HL-60/S4 treated with phorbol 12-myristate 13-acetate at 8.2 ng/mL for 4 days and 3 days (cell line): Measurements from ENCODE around the gene TSPAN5.
"Not testable (repeated sequence)": the region's sequence is repeated elsewhere in the genome, so short reads cannot be mapped to it uniquely, and the experiment has no call there.

ENCODE experiments used
- in situ Hi-C: fragments of 300-500 bp; cut with MboI; formaldehyde crosslinking; loops from 2 replicates; pipeline ENCODE4 v1.15.0; 2022; ENCODE audit warnings: low sequenced_read_pairs

Gene TSPAN5

GRCh38 chr4:98658287-98659105 is at the start of gene TSPAN5:
TSS of gene TSPAN5 (minus strand) at chr4:98658611.
- in situ Hi-C loops = no loop called here

- in situ Hi-C loops = no loop called here
Observed at GRCh38 chr4:98706935-98707334, 48.5 kb upstream of the TSPAN5 start.

- in situ Hi-C loops = no loop called here
Observed at GRCh38 chr4:98706200-98706813, 47.9 kb upstream of the TSPAN5 start.

DNA sequence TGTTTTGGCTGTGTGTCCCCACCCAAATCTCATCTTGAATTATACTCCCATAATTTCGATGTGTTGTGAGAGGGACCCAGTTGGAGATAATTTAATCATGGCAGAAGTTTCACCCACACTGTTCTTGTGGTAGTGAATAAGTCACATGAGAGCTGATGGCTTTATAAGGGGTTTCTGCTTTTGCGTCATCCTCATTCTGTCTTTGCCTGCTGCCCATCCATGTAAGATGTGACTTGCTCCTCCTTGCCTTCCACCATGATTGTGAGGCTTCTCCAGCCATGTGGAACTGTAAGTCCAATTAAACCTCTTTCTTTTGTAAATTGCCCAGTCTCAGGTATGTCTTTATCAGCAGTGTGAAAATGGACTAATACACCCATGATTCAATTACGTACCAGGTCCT is 47.2 kb upstream of the TSPAN5 start:
- in situ Hi-C loops = not testable (repeated sequence)

- in situ Hi-C loops = no loop called here
Observed at GRCh38 chr4:98700656-98701055, 42.2 kb upstream of the TSPAN5 start.

GRCh38 chr4:98694076-98694475 is 35.7 kb upstream of the TSPAN5 start:
- in situ Hi-C loops = no loop called here

DNA sequence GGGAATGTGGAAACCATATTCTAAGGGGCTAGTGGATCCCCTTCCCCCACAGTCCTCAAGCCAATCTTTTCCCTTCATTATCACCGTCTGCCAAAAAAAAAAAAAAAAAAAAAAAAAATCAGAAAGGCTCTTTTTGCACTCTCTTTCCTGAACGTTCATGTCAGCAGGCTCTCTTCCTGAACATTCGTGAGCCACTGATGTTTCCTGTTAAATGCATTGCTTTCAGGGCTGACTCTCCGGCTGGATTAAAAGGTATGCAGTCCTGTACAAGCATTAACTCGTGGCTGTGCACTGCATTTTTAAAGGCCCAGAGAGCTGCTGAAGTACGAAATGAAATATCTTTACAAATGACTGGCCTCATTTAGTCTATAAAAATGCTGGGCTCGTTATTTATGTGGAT is 34.0 kb upstream of the TSPAN5 start:
- in situ Hi-C loops = no loop called here

GRCh38 chr4:98691588-98691987 is 33.2 kb upstream of the TSPAN5 start:
- in situ Hi-C loops = no loop called here

DNA sequence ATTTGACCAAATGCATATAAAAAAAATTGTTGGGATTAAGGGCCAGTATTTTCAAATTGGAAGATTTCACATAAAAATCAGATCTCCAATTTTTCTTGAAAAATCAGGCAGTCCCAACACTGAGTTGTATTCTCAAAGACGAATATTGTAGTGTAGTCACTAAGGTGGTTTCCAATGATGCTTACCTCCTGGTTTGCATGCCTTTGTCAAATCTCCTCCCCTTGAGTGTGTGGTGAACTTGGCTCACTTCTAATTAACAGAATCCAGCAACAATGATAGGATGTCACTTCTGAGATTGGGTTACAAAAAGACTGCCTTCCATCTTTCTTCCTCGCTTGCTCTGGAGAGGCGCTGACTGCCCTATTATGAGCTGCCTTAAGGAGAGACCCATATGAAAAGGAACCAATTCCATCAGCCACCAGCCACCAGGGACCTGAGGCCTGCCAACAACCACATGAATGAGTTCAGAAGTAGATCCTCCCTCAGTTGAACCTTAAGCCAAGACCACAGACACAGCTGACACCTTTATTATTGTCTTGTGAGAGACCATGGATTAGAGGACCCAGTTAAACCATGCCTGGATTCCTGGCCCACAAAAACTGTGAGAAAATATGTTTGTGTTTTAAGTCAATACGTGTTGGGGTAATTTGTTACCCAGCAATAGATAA is 31.2 kb upstream of the TSPAN5 start:
- in situ Hi-C loops = no loop called here

DNA sequence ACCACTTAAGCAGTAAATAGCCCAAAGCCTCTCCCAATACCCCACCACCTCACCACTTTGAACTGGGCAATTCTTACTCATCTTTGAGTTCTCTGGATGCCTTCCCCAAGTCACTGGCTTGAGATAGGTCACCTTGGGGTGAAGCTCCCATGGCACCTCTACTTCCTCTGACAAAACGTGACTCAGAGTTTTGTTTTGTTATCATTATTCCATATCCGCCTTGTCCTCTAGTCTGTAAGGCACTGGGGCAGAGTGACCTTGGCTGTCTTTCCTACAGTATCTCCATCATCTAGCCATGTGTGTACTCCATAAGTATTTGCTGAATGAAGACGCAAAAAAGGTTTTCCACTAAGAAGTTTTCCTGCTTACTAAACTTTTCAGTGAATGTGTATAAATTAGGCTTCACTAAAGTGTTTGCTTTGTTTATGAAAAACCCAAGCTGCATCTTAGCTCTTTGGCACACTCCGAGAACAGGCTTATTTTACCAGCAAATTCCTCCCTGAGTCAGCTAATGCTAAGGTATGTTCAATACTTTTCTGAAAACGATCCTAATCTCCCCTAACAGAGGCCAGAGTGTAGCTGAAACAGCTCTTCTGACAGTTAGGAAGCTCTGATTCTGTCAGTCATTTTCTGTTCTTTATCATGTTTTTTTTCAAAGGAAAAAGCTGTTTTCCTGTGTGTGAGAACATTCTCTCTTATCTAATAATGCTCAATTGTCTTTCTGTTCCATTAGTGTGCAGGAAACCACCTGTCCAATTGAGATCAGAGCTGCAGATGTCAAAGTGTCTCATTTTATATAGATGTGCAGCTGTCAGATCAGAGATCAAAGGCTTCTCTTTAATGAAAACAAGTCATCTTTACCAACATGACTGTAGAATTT is 30.2 kb upstream of the TSPAN5 start:
- in situ Hi-C loops = no loop called here

- in situ Hi-C loops = no loop called here
Observed at GRCh38 chr4:98687876-98688275, 29.5 kb upstream of the TSPAN5 start.

GRCh38 chr4:98686847-98687246 is 28.4 kb upstream of the TSPAN5 start:
- in situ Hi-C loops = no loop called here

- in situ Hi-C loops = no loop called here
Observed at GRCh38 chr4:98686043-98686707, 27.8 kb upstream of the TSPAN5 start.

- in situ Hi-C loops = no loop called here
Observed at GRCh38 chr4:98685225-98686042, 27.0 kb upstream of the TSPAN5 start.

DNA sequence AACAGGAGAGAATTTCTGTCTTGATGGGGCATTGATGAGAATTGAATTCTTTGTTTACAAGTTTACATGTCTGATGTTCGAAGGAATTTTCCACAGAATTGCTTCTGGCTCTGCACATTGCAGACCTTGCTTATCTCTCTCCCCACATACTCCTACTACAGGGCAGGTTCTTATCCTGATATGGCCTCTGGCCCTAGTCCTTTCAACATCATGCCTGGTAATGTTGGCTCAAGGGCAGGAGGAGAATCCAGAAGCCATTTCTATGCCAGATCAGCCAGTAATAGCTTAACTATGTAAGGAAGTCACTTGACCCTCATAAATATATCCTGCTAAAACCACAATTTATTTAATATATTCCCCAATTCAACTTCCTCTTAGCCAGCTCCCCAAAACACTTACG is 24.3 kb upstream of the TSPAN5 start:
- in situ Hi-C loops = no loop called here

- in situ Hi-C loops = no loop called here
Observed at GRCh38 chr4:98680806-98681205, 22.4 kb upstream of the TSPAN5 start.

GRCh38 chr4:98679738-98680137 is 21.3 kb upstream of the TSPAN5 start:
- in situ Hi-C loops = no loop called here

DNA sequence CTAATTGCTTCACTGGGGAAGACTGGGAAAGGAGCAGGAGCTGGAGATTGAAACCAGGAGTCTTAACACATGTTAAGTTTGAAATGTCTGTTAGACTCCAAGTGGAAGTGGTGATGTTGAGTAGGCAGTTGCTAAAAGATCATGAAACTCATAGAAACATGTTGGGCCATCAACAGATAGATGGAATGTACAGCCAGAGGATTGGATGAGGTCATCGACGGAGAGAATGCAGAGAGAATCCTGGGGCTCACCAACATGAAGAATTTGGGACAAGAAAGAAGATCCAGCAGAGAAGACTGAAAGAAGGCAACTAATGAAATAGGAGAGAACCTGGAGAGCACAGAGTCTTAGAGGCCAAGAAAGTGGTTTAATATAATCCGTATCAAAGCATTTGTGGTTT is 19.4 kb upstream of the TSPAN5 start:
- in situ Hi-C loops = no loop called here

GRCh38 chr4:98674404-98675173 is 16.2 kb upstream of the TSPAN5 start:
- in situ Hi-C loops = no loop called here
